ENCODE measurements around the gene FSTL5. TPM values are rescaled to one million over a fixed set of nuclear protein-coding genes. Genes with fewer than 3 reads are reported as not detected.

Gene FSTL5
- total and polyA plus RNA-seq, 2 of the 8 experiments (the other 6 are each of a cell fraction or from before 2014, with no cell fraction given), result 0.09 to 0.32 TPM

- Histone ChIP-seq H3K27me3 (replicated peaks in 1 of 4; ENCODE audit: control insufficient read depth in 3 of 4, extremely low read depth in 1 of 4, insufficient read depth in 3 of 4, low read length in 3 of 4) (no peaks in the 10 kb centered on the region), H3K79me1 (ENCODE audit: low read depth, low read length) (no peaks in the 10 kb centered on the region), H3K79me2 (ENCODE audit: control insufficient read depth in 1 of 2, insufficient read depth in 2 of 2, low read length in 2 of 2) (no peaks in the 10 kb centered on the region), H3K9me3 (ENCODE audit: insufficient read depth in 2 of 2, low read depth in 1 of 2, low read length in 1 of 2) (no peaks in the 10 kb centered on the region), H3K23ac (ENCODE audit: insufficient read length) (no peak overlapping the region), H2BK5ac (ENCODE audit: low read depth, low read length) (no peak overlapping the region), H3K4me1 (replicated peaks in 1 of 4; ENCODE audit: control insufficient read depth in 3 of 4, insufficient read depth in 4 of 4, low read length in 3 of 4) (no peaks in the 10 kb centered on the region), H2BK12ac (ENCODE audit: low read depth, low read length) (no peak overlapping the region), H3K4me2 (ENCODE audit: insufficient read depth in 1 of 2, low read depth in 2 of 2, low read length in 2 of 2) (no peak overlapping the region), H3K4me3 (ENCODE audit: extremely low read depth in 1 of 4, insufficient read depth in 2 of 4, low read depth in 3 of 4, low read length in 4 of 4) (no peak overlapping the region), H3K4ac (replicated peaks; ENCODE audit: insufficient read length, low read depth, low read length) (no peak overlapping the region), H3K27ac (ENCODE audit: low read depth, low read length) (no peak overlapping the region), H4K8ac (ENCODE audit: extremely low read depth, insufficient read depth, low read length) (no peak overlapping the region), H3K18ac (ENCODE audit: extremely low read depth, low read length) (no peak overlapping the region), H3K36me3 (ENCODE audit: control insufficient read depth in 2 of 4, insufficient read depth in 4 of 4, low read length in 3 of 4) (no peaks in the 10 kb centered on the region), H2AFZ (ENCODE audit: low read length) (no peak overlapping the region), H2AK5ac (ENCODE audit: low read depth, low read length) (no peak overlapping the region), H2BK20ac (ENCODE audit: low read length) (no peak overlapping the region), H4K20me1 (replicated peaks in 1 of 2; ENCODE audit: control insufficient read depth in 1 of 2, insufficient read depth in 2 of 2, low read length in 2 of 2) (no peaks in the 10 kb centered on the region), H3K56ac (replicated peaks; ENCODE audit: insufficient read length, low read depth, low read length) (no peak overlapping the region), H3K9ac (replicated peaks in 1 of 4; ENCODE audit: extremely low read depth in 1 of 4, low read depth in 3 of 4, low read length in 3 of 4) (no peak overlapping the region), H3K14ac (ENCODE audit: insufficient read length) (no peak overlapping the region), H3K23me2 (ENCODE audit: low read depth, low read length) (no peaks in the 10 kb centered on the region), H2BK120ac (replicated peaks; ENCODE audit: low read depth, low read length) (no peak overlapping the region), H4K91ac (replicated peaks; ENCODE audit: insufficient read length, low read length) (no peak overlapping the region), H4K5ac (ENCODE audit: insufficient read length, low read depth, low read length) (no peak overlapping the region), H2BK15ac (ENCODE audit: low read length) (no peak overlapping the region)
- FAIRE-seq (no peak), DNase-seq (ENCODE audit: low read depth in 1 of 2, low spot score in 2 of 2) (no peak)
- 96% methylated on average over 1 of the region's 1 CpG; no CpG with 5 or more reads in 1 of the 2 experiments for WGBS, 2 experiments (ENCODE audit: extremely low coverage in 1 of 2, insufficient coverage in 1 of 2, insufficient read length in 1 of 2, insufficient replicate concordance in 2 of 2, low coverage in 1 of 2, low lambda C conversion rate in 2 of 2, missing lambda C conversion rate in 1 of 2)
- TF ChIP-seq HDAC6 (IDR thresholded peaks at IDR 0.05; ENCODE audit: low read depth, low read length), result no peak
- TF ChIP-seq RFX5 (IDR thresholded peaks at IDR 0.05; ENCODE audit: borderline replicate concordance, low read depth, low read length), result no peak
- no peak for TF ChIP-seq SIX5 (IDR thresholded peaks at IDR 0.05; ENCODE audit: low read depth, low read length)
- no peak for TF ChIP-seq SP1 (IDR thresholded peaks at IDR 0.05; ENCODE audit: low read depth, low read length)
- TF ChIP-seq JUN (IDR thresholded peaks at IDR 0.05; ENCODE audit: low read depth, low read length), result no peak
- TF ChIP-seq MAX (IDR thresholded peaks at IDR 0.05), result no peak
- no peak for TF ChIP-seq KDM1A (IDR thresholded peaks at IDR 0.05; ENCODE audit: borderline replicate concordance, low read length)
- no peak for TF ChIP-seq SRF (IDR thresholded peaks at IDR 0.05; ENCODE audit: low read depth, low read length)
- no peak for TF ChIP-seq GABPA (IDR thresholded peaks at IDR 0.05; ENCODE audit: borderline replicate concordance, insufficient read depth, low read length)
- no peak for TF ChIP-seq SP4 (IDR thresholded peaks at IDR 0.05; ENCODE audit: low read length)
- POLR2A ChIA-PET (ENCODE audit: partially characterized antibody), result no interaction called here
- CTCF ChIA-PET (ENCODE audit: partially characterized antibody), result no interaction called here
Observed at GRCh38 chr4:161815841-161816240, 348.0 kb downstream of the FSTL5 start.

All from H1 (cell line).